A673 (cell line): ENCODE data around the gene SBF2.

Experiments
- EZH2 ChIP-seq: fragments of 200-600 bp; sonication (generic); IDR thresholded peaks from 2 replicates; pipeline ENCODE4 v1.6.1; 2017; ENCODE audit warnings: borderline replicate concordance, low read depth, mild to moderate bottlenecking, mixed read lengths, antibody characterized with exemption, low read length; ENCODE audit not compliant: poor library complexity, severe bottlenecking
- TF ChIP-seq, protein P1 (sequence below): fragments of 300-800, 200-600 bp; sonication (generic); conservative IDR thresholded peaks from 2 replicates; pipeline ENCODE4 v1.5.1; 2017; ENCODE audit warnings: low read depth, mild to moderate bottlenecking, antibody characterized with exemption, low read length, moderate library complexity, mixed read lengths

DNA sequence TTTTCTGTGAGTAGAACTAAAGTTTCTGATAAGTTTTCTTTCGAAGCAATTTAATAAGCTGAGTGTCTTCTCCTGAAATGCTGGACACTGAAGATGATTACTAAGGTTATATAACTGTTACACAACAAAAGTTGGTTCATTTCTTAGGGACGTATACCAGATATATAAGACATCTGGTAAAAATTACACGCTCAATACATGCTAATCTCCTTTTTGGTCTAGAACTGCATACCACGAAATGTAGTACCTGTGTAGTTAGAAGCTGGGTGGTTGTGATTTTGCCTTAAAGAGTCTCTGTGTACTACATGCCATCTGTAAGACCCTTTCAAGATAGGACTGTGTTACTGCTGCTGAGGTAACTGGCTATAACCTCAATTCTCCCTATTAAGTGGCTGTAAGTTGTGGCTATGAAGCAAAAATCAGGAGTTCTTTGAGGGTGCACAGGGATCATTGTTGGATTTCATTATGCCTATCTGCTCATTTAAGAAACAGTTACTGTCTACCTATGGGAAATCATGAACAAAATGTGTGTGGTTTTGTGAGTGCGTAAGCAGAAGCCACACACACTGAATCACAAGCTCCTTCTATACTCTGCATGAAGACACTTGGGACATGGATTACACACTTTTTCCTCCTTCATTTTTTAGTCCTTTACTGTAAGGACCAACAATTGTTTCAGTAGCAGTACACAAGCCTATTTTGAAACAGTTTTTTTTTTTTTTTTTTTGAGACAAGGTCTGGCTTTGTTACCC lies 434.3 kb downstream of the SBF2 start:
- TF ChIP-seq, protein P1, sequence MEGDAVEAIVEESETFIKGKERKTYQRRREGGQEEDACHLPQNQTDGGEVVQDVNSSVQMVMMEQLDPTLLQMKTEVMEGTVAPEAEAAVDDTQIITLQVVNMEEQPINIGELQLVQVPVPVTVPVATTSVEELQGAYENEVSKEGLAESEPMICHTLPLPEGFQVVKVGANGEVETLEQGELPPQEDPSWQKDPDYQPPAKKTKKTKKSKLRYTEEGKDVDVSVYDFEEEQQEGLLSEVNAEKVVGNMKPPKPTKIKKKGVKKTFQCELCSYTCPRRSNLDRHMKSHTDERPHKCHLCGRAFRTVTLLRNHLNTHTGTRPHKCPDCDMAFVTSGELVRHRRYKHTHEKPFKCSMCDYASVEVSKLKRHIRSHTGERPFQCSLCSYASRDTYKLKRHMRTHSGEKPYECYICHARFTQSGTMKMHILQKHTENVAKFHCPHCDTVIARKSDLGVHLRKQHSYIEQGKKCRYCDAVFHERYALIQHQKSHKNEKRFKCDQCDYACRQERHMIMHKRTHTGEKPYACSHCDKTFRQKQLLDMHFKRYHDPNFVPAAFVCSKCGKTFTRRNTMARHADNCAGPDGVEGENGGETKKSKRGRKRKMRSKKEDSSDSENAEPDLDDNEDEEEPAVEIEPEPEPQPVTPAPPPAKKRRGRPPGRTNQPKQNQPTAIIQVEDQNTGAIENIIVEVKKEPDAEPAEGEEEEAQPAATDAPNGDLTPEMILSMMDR, result no peak
- no peak for TF ChIP-seq EZH2
